D721Med (cell line): ENCODE results near the gene MAST2.
"Not testable (repeated sequence)": the region's sequence is repeated elsewhere in the genome, so short reads cannot be mapped to it uniquely, and the experiment has no call there.

Experiments used
- DNase-seq: peaks from one replicate; pipeline ENCODE4 v3.0.0; 2011; ENCODE audit warnings: low spot score; ENCODE audit not compliant: insufficient read length
- FAIRE-seq: peaks from 2 replicates; lab custom pipeline; 2011; peaks lifted over from hg19 to GRCh38; lab: Jason Lieb, UNC
- CTCF ChIP-seq: IDR thresholded peaks from 2 replicates; pipeline ENCODE4 v1.5.1; 2012; ENCODE audit warnings: mild to moderate bottlenecking, control low read depth; ENCODE audit not compliant: insufficient read depth; ENCODE audit errors: missing control alignments

Gene MAST2

DNA sequence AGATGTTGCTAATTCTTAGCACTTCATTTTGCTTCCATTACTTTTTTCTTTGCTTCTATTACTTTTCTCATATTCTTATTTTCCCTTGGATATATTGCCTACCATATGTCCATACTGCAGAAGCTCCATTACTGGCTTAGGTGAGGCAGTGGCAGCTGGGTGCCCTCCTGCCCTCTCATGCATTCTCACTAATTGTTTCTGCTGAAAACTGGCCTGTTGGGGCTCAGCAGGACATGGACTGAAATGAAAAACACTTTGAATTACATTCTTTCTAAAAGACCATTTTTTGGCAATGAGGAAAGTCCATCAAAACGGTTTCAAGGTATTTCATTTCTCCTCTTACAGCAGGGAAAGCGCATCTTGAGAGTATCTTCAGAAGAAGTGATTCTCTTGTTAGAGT, 122.9 kb downstream of the MAST2 start:
- FAIRE-seq = no peak
- no peak for DNase-seq
- no peak for TF ChIP-seq CTCF

DNA sequence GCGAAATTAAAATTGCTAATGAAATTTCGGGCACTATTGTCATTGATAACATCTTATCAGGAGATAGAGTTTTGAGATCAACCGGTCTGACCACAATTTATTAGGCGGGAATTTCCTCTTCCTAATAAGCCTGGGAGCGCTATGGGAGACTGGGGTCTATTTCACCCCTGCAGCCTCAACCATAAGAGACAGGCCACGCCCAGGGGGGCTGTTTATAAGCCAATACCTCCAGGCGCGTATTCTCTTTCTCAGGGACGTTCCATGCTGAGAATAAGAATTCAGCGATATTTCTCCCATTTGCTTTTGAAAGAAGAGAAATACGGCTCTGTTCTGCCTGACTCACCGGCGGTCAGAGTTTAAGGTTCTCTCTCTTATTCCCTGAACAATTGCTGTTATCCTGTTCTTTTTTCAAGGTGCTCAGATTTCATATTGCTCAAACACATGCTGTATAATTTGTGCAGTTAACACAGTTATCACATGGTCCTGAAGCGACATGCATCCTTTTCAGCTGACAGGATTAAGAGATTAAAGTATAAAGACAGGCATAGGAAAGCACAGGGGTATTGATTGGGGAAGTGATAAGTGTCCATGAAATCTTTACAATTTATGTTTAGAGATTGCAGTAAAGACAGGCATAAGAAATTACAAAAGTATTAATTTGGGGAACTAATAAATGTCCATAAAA, 124.0 kb downstream of the MAST2 start:
- FAIRE-seq = not testable (repeated sequence)

DNA sequence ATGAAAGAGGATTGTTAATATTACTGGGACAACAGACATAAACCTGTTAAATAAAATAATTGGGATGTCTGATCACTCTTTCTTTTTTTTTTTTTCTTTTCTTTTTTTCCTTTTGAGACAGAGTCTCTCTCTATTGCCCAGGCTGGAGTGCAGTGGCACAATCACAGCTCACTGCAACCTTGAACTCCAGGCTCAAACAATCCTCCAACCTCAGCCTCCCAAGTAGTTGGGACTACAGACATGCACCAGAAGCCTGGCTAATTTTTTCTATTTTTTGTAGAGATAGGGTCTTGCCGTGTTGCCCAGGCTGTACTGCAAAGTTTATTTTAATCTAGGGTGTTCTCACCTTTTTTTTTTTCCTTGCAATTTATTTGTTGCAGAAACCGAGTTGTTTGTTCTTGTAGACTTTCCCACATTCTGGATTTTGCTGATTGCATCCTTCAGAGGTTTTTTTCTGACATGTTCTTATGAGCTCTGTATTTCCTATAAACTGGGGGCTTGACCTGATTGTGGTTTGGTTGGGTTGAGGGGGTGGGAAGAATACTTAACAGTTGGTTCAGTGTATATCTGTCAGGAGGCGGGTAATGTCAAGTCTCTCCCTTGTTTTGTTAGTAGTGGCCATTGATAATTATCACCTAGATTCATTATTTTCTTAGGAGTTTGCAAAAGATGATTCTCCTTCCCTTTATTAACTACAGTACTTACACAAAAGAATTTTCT, 125.2 kb downstream of the MAST2 start:
- DNase-seq = no peak
- FAIRE-seq = no peak

More for the DNA sequence above, 124.0 kb downstream of the MAST2 start:
- not testable (repeated sequence) for DNase-seq

DNA sequence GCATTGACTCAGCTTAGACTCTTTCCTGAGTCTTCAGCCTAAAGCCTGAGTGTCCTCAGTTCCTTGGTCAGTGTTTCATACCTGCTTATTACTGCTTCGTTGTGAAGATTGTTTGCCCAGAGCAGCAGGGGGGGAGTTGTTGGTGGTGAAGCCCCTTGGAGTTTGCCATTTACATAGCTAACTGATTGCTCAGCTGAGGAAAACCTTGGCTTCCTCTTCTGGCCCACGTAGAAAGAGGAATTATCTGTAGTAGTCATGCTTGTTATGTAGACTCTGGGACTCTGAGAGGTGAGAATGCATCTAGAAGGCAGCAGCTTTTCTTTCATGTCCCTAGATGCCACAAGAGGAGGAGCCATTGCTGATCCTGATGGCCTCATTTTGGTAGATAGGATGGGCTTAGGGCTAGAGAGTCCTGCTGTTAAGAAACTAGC, 125.9 kb downstream of the MAST2 start:
- no peak for FAIRE-seq
- DNase-seq = no peak
- TF ChIP-seq CTCF = no peak

More for the DNA sequence above, 125.2 kb downstream of the MAST2 start:
- TF ChIP-seq CTCF = no peak

DNA sequence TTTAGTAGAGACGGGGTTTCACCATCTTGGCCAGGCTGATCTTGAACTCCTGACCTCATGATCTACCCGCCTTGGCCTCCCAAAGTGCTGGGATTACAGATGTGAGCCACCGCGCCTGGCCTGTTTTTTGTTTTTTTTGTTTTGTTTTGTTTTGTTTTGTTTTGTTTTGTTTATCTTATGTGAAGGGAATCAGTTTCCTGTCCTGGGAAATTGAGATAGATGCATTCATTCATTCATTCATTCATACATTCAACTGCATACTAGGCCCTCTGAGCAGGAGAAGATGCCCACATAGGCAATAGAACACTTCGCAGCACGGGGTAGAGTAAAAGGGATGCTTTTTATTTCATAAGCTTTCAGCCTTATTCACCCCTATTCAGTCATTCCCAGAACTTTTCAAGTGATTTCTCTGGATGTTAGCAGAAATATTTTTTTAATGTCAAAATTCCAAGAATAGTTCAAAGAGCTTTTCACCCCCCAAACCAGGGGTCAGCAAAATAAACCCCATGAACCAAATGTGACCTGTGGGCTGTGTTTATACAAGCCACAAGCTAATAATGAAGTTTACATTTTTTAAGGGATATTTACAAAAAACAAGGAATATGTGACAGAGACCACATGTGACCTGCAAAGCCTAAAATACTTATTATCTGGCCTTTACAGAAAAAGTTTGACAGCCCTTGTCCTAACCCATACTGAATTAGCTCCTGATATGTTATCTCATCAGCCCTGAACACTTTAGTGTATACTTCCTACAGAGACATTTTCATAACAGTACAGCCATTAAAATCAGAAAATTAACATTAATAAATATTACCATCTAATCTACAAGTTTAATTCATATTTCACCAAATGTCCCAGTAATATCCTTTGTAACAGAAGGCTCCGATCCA, 127.1 kb downstream of the MAST2 start:
- no peak for FAIRE-seq

GRCh38 chr1:45932205-45932604, 128.8 kb downstream of the MAST2 start:
- not testable (repeated sequence) for FAIRE-seq, DNase-seq

More for the DNA sequence above, 127.1 kb downstream of the MAST2 start:
- TF ChIP-seq CTCF = no peak
- DNase-seq = no peak

DNA sequence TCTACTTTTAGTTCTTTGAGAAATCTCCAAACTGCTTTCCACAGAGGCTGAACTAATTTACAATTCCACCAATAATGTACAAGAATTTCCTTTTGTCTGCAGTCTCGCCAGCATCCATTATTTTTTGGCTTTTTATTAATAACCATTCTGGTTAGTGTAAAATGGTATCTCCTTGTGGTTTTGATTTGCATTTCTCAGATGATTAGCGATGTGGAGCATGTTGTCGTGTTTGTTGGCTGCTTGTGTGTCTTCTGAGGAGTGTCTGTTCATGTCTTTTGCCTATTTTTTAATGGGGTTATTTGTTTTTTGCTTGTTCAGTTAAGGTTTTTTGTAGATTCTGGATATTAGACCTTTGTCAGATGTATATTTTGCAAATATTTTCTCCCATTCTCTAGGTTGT, 131.5 kb downstream of the MAST2 start:
- TF ChIP-seq CTCF = no peak
- FAIRE-seq (no peak), DNase-seq (no peak)
